Gastrocnemius medialis (tissue), 4 donors: Measurements from ENCODE around the gene DAND5. TPM values are rescaled to one million over a fixed set of nuclear protein-coding genes. Genes with fewer than 3 reads are reported as not detected.

ENCODE experiments used
- ATAC-seq, 2 donors: fragments of 150-250 bp; one replicate each; pipeline ENCODE4 v1.9.1; 2016
- DNase-seq, 2 donors: peaks; one replicate each; pipeline ENCODE4 v3.0.0-alpha.2; 2019
- H3K27ac ChIP-seq, 4 donors: fragments of 200-600 bp; sonication (generic); 1 replicate in 1 of 4; 2 replicates in 3 of 4; pipeline ENCODE4 v1.5.1; 2016 to 2018; ENCODE audit warnings: mild to moderate bottlenecking in 2 of 4, moderate library complexity in 1 of 4
- H3K27me3 ChIP-seq, 3 donors: fragments of 200-600 bp; sonication (generic) in 2 of 3; 1 replicate in 1 of 3; 2 replicates in 2 of 3; pipeline versions ENCODE4 v1.5.1 to v1.6.0; 2016 to 2019; ENCODE audit warnings: mild to moderate bottlenecking in 1 of 3, moderate library complexity in 1 of 3
- H3K36me3 ChIP-seq, 2 donors: fragments of 200-600 bp; sonication (generic) in 1 of 2; one replicate each; pipeline ENCODE4 v1.5.1; 2017 to 2018
- H3K4me1 ChIP-seq, 2 donors: fragments of 200-600 bp; sonication (generic) in 1 of 2; one replicate each; pipeline ENCODE4 v1.5.1; 2016 to 2017; ENCODE audit warnings: mild to moderate bottlenecking in 2 of 2
- H3K4me3 ChIP-seq, 4 donors: fragments of 200-600 bp; sonication (generic) in 3 of 4; 1 replicate in 1 of 4; 2 replicates in 3 of 4; pipeline ENCODE4 v1.5.1; 2016 to 2019; ENCODE audit warnings: mild to moderate bottlenecking in 2 of 4
- H3K9me3 ChIP-seq, 3 donors: fragments of 200-600 bp; sonication (generic) in 2 of 3; 1 replicate in 1 of 3; 2 replicates in 2 of 3; pipeline ENCODE4 v1.5.1; 2016 to 2019
- CTCF ChIP-seq, 5 experiments: fragments of 450-650 bp in 3 of 5; fragments of 200-600 bp in 2 of 5; sonication (generic) in 2 of 5; IDR thresholded peaks in 4 of 5; conservative IDR thresholded peaks in 1 of 5; 1 replicate in 4 of 5; 2 replicates in 1 of 5; pipeline ENCODE4 v1.5.1; 2016 to 2019; ENCODE audit warnings: antibody characterized with exemption in 5 of 5, mild to moderate bottlenecking in 3 of 5, moderate library complexity in 3 of 5
- POLR2A ChIP-seq, 2 donors: fragments of 450-650 bp; IDR thresholded peaks; one replicate each; pipeline ENCODE4 v1.6.1; 2017; ENCODE audit warnings: antibody characterized with exemption in 2 of 2, mild to moderate bottlenecking in 2 of 2, moderate library complexity in 2 of 2
- in situ Hi-C, 4 donors: fragments of 200-750 bp; cut with MboI; loops; one replicate each; pipeline versions ENCODE4 v1.15.0 to v1.8.0; 2017; ENCODE audit warnings: low sequenced_read_pairs in 4 of 4
- intact Hi-C: fragments of 100-400 bp; cut with DNase I; formaldehyde crosslinking; loops from one replicate; pipeline ENCODE4 v1.15.1; 2023; ENCODE audit warnings: low total_unique reads
- total RNA-seq, 4 donors: library from RNA; depleted of rRNA; stranded (reverse); fragments of >200 nt; gene quantifications; one replicate each; pipeline versions ENCODE4 v1.1.0 to v1.2.3, GENCODE V29; 2016

Gene DAND5
- total RNA-seq, 4 donors from 2014 or later, result not detected

GRCh38 chr19:12997179-12997966 is 28.0 kb downstream of the DAND5 start:
- no peaks in the 10 kb centered on the region for H3K36me3 ChIP-seq
- H3K4me1 ChIP-seq, result peaks cover 48 to 54% of the 10 kb centered on the region in 2 donors
- intact Hi-C loops (loop anchor here (2.0 kb wide), 2 partner anchors 15 to 29 kb away; no protein-coding TSS in a partner anchor), in situ Hi-C loops (no loop called here)
- peak overlapping the region; percentile 97 to 100 (median 99) for H3K27ac ChIP-seq
- H3K4me3 ChIP-seq, result peak overlapping the region; percentile 63 to 86 (median 80)
- ATAC-seq, result no peak
- DNase-seq, result no peak
- H3K9me3 ChIP-seq, result no peaks in the 10 kb centered on the region
- H3K27me3 ChIP-seq, result no peaks in the 10 kb centered on the region
- TF ChIP-seq CTCF (IDR thresholded peaks at IDR 0.05 in 4 of 5, conservative IDR thresholded peaks at IDR 0.05 in 1 of 5), result no peak
- no peak for TF ChIP-seq POLR2A (IDR thresholded peaks at IDR 0.05)

DNA sequence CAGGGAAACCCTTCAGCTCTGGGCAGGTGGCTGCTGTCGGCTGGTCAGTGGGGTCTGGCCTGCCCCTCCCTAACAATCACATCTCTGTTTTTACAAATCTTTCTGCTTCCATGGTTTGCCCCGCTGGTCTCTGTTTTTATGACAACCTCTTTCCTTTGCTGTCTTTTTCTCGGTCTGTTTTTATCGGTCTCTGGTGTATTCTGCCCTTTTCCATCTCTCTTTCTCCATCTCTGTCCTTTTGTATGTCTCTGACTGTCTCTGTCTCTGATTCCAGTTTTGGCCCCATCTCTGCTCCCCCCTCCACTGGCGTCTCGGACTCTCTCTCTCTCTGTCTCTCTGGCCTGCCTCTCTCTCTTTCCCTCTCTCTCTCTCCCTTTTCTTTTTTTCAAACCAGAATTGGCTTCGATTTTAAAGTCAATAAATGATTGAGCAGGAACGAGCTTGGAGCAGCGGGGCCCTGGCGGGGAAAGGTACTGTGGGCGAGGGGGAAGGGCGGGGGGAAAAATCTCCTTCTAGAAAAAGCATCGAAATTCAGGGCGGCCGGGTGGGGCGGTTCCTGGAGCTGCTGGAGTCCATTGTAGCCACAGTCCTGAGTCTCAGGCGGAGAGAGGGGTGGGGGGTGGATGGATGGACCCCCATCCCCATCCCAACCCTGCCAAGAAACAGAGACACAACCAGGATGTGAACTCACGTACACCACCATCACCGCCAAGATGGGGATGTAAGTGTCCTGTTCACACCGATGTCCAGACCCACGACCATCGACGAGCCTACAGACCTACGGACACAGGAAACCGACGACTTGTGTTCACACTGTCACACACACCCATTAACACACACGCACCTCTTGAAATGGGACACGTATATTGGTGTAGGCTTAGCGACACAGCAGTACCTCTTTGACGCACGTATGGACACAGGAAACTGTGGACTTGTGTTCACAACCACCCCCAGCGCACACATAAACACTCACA is 28.9 kb downstream of the DAND5 start:
- no peaks in the 10 kb centered on the region for H3K9me3 ChIP-seq
- H3K4me3 ChIP-seq, result peak overlapping the region; percentile 63 to 86 (median 80)
- intact Hi-C loops, result loop anchor here (2.0 kb wide), 2 partner anchors 15 to 29 kb away; no protein-coding TSS in a partner anchor
- no peaks in the 10 kb centered on the region for H3K27me3 ChIP-seq
- no peaks in the 10 kb centered on the region for H3K36me3 ChIP-seq
- peak overlapping the region; percentile 97 to 100 (median 99) for H3K27ac ChIP-seq
- in situ Hi-C loops, result no loop called here
- H3K4me1 ChIP-seq, result peaks cover 54 to 63% of the 10 kb centered on the region in 2 donors
- DNase-seq (no peak), ATAC-seq (no peak)
- TF ChIP-seq CTCF (IDR thresholded peaks at IDR 0.05 in 4 of 5, conservative IDR thresholded peaks at IDR 0.05 in 1 of 5) (no peak), POLR2A (IDR thresholded peaks at IDR 0.05) (no peak)

- ATAC-seq (no peak), DNase-seq (no peak)
- H3K36me3 ChIP-seq, result no peaks in the 10 kb centered on the region
- in situ Hi-C loops (no loop called here), intact Hi-C loops (loop anchor here (5.0 kb wide), 1 partner anchor 61 kb away; no protein-coding TSS in a partner anchor)
- peak overlapping the region; percentile 55 to 66 (median 61) for H3K4me3 ChIP-seq
- H3K27ac ChIP-seq, result peak overlapping the region; percentile 97 to 100 (median 99)
- peaks cover 80 to 90% of the 10 kb centered on the region in 2 donors for H3K4me1 ChIP-seq
- TF ChIP-seq POLR2A (IDR thresholded peaks at IDR 0.05) (no peak), CTCF (IDR thresholded peaks at IDR 0.05 in 4 of 5, conservative IDR thresholded peaks at IDR 0.05 in 1 of 5) (no peak)
- H3K27me3 ChIP-seq, result no peaks in the 10 kb centered on the region
- no peaks in the 10 kb centered on the region for H3K9me3 ChIP-seq
These were observed 31.8 kb downstream of the DAND5 start for GRCh38 chr19:13001166-13001501.

- no peaks in the 10 kb centered on the region for H3K9me3 ChIP-seq
- no peaks in the 10 kb centered on the region for H3K27me3 ChIP-seq
- intact Hi-C loops, result loop anchor here (2.0 to 5.0 kb wide), 2 partner anchors 29 to 61 kb away; no protein-coding TSS in a partner anchor
- DNase-seq (peak; percentile 60 to 86), ATAC-seq (peak; percentile 31 to 39)
- H3K27ac ChIP-seq, result peak overlapping the region; percentile 97 to 100 (median 99)
- H3K36me3 ChIP-seq, result no peaks in the 10 kb centered on the region
- H3K4me1 ChIP-seq, result peaks cover 85 to 92% of the 10 kb centered on the region in 2 donors
- no peak for TF ChIP-seq CTCF (IDR thresholded peaks at IDR 0.05 in 4 of 5, conservative IDR thresholded peaks at IDR 0.05 in 1 of 5)
- TF ChIP-seq POLR2A (IDR thresholded peaks at IDR 0.05), result peak; percentile 71 to 74
- in situ Hi-C loops, result no loop called here
- H3K4me3 ChIP-seq, result peak overlapping the region; percentile 55 to 66 (median 61)
These were observed 32.3 kb downstream of the DAND5 start for GRCh38 chr19:13001502-13002165.
